HEK293 (cell line): ENCODE results near the gene TK1.

Source experiments
- PATZ1 ChIP-seq: fragments of 450-650 bp; formaldehyde crosslinking; IDR thresholded peaks from 2 replicates; pipeline ENCODE4 v1.5.1; 2016; ENCODE audit warnings: missing biosample characterization, missing genetic modification characterization
- ZNF114 ChIP-seq: fragments of 450-650 bp; formaldehyde crosslinking; IDR thresholded peaks from 2 replicates; pipeline ENCODE4 v1.5.0; 2017; ENCODE audit warnings: missing biosample characterization, missing genetic modification characterization
- ZNF214 ChIP-seq: fragments of 450-650 bp; formaldehyde crosslinking; IDR thresholded peaks from 2 replicates; pipeline ENCODE4 v1.5.1; 2017; ENCODE audit warnings: missing biosample characterization, mild to moderate bottlenecking, missing genetic modification characterization, borderline replicate concordance
- ZNF311 ChIP-seq: fragments of 450-650 bp; formaldehyde crosslinking; IDR thresholded peaks from 2 replicates; pipeline ENCODE4 v1.5.1; 2017; ENCODE audit warnings: missing biosample characterization, missing genetic modification characterization, borderline replicate concordance
- TF ChIP-seq, protein P1 (sequence below): fragments of 450-650 bp; formaldehyde crosslinking; IDR thresholded peaks from 2 replicates; pipeline ENCODE4 v1.5.1; 2016; ENCODE audit warnings: missing biosample characterization, missing genetic modification characterization

DNA sequence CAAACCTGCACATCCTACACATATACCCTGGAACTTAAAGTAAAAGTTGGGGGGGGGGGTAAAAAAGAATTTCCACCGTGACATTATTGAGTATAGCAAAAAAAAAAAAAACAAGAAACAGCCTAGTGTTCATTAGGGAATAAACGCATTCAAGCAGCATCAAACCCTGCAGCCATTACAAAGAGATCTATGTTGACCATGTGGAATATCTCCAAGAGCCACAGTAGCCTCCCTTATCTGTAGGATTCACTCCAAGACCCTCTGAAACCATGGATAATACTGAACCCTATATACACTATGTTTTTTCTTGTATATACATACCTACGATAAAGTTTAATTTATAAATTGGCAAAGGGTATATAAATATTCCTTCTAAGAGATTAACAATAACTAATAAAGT, 21.6 kb upstream of the TK1 start:
- TF ChIP-seq, protein P1, sequence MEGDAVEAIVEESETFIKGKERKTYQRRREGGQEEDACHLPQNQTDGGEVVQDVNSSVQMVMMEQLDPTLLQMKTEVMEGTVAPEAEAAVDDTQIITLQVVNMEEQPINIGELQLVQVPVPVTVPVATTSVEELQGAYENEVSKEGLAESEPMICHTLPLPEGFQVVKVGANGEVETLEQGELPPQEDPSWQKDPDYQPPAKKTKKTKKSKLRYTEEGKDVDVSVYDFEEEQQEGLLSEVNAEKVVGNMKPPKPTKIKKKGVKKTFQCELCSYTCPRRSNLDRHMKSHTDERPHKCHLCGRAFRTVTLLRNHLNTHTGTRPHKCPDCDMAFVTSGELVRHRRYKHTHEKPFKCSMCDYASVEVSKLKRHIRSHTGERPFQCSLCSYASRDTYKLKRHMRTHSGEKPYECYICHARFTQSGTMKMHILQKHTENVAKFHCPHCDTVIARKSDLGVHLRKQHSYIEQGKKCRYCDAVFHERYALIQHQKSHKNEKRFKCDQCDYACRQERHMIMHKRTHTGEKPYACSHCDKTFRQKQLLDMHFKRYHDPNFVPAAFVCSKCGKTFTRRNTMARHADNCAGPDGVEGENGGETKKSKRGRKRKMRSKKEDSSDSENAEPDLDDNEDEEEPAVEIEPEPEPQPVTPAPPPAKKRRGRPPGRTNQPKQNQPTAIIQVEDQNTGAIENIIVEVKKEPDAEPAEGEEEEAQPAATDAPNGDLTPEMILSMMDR, result no peak
- TF ChIP-seq ZNF214 (tag by site-specific recombination) (no peak), ZNF114 (tag by site-specific recombination) (no peak), ZNF311 (no peak), PATZ1 (tag by site-specific recombination) (no peak)
